NCI-H2029 treated with DMSO at 0.1 percent for 48 hours (cell line): ENCODE data around the gene CDH4.

ENCODE experiments used
- DNase-seq: peaks from one replicate; lab custom pipeline; 2025; lab: John Stamatoyannopoulos, UW

CDH4 gene

GRCh38 chr20:61788343-61788742, 536.3 kb downstream of the CDH4 start:
- DNase-seq: no peak

- no peak for DNase-seq
Measured at GRCh38 chr20:61789329-61789728, 537.3 kb downstream of the CDH4 start.

- DNase-seq: no peak
Measured at GRCh38 chr20:61790116-61790827, 538.2 kb downstream of the CDH4 start.

GRCh38 chr20:61791995-61792394, 539.9 kb downstream of the CDH4 start:
- DNase-seq: no peak

- DNase-seq: no peak
Measured at GRCh38 chr20:61795669-61796630, 543.9 kb downstream of the CDH4 start.

GRCh38 chr20:61796738-61797137, 544.7 kb downstream of the CDH4 start:
- no peak for DNase-seq

- no peak for DNase-seq
Measured at GRCh38 chr20:61797200-61797599, 545.1 kb downstream of the CDH4 start.

- no peak for DNase-seq
Measured at GRCh38 chr20:61797971-61798411, 545.9 kb downstream of the CDH4 start.

- DNase-seq: no peak
Measured at GRCh38 chr20:61798632-61799031, 546.6 kb downstream of the CDH4 start.

- no peak for DNase-seq
Measured at GRCh38 chr20:61799394-61799923, 547.4 kb downstream of the CDH4 start.

- no peak for DNase-seq
Measured at GRCh38 chr20:61799928-61800327, 547.9 kb downstream of the CDH4 start.

GRCh38 chr20:61800359-61801064, 548.5 kb downstream of the CDH4 start:
- DNase-seq: no peak

- DNase-seq: no peak
Measured at GRCh38 chr20:61801065-61801360, 549.0 kb downstream of the CDH4 start.

GRCh38 chr20:61801428-61801827, 549.4 kb downstream of the CDH4 start:
- no peak for DNase-seq

GRCh38 chr20:61801857-61802442, 549.9 kb downstream of the CDH4 start:
- no peak for DNase-seq

- no peak for DNase-seq
Measured at GRCh38 chr20:61802721-61803311, 550.8 kb downstream of the CDH4 start.

- no peak for DNase-seq
Measured at GRCh38 chr20:61803416-61803914, 551.4 kb downstream of the CDH4 start.

- DNase-seq: no peak
Measured at GRCh38 chr20:61803915-61804751, 552.1 kb downstream of the CDH4 start.

- DNase-seq: no peak
Measured at GRCh38 chr20:61804752-61805295, 552.8 kb downstream of the CDH4 start.

- no peak for DNase-seq
Measured at GRCh38 chr20:61805365-61805764, 553.3 kb downstream of the CDH4 start.
